RWPE1 (cell line): ENCODE measurements around the gene UGCG.

Experiments
- CTCF ChIA-PET: fragments of 350-600 bp; sonication (Branson Sonifier 250); formaldehyde crosslinking; extraction: SDS; loops from one replicate; lab custom pipeline; 2021; lab: Yijun Ruan, JAX
- POLR2A ChIA-PET: fragments of 400-600 bp; formaldehyde crosslinking; extraction: SDS; loops from one replicate; lab custom pipeline; 2020; ENCODE audit warnings: antibody characterized with exemption; ENCODE audit not compliant: low non-redundant PET; lab: Yijun Ruan, JAX
- DNase-seq: peaks from one replicate; pipeline ENCODE4 v3.0.0; 2012; ENCODE audit warnings: low spot score
- H3K27ac ChIP-seq: fragments of 450-650 bp; 2 replicates; pipeline ENCODE4 v1.5.1; 2017
- TF ChIP-seq, protein P1 (sequence below): fragments of 450-650 bp; conservative IDR thresholded peaks from 2 replicates; pipeline ENCODE4 v1.5.1; 2017; ENCODE audit warnings: low read depth, mild to moderate bottlenecking

Gene UGCG

GRCh38 chr9:111966861-111967291 is 70.3 kb downstream of the UGCG start:
- no peak for DNase-seq
- POLR2A ChIA-PET: no interaction called here
- peak overlapping the region; percentile 2; the same call in 1 of the 2 replicates for H3K27ac ChIP-seq

GRCh38 chr9:111967621-111968020 is 71.0 kb downstream of the UGCG start:
- ChIA-PET POLR2A (no interaction called here), CTCF (no interaction called here)
- DNase-seq: no peak
- TF ChIP-seq, protein P1, sequence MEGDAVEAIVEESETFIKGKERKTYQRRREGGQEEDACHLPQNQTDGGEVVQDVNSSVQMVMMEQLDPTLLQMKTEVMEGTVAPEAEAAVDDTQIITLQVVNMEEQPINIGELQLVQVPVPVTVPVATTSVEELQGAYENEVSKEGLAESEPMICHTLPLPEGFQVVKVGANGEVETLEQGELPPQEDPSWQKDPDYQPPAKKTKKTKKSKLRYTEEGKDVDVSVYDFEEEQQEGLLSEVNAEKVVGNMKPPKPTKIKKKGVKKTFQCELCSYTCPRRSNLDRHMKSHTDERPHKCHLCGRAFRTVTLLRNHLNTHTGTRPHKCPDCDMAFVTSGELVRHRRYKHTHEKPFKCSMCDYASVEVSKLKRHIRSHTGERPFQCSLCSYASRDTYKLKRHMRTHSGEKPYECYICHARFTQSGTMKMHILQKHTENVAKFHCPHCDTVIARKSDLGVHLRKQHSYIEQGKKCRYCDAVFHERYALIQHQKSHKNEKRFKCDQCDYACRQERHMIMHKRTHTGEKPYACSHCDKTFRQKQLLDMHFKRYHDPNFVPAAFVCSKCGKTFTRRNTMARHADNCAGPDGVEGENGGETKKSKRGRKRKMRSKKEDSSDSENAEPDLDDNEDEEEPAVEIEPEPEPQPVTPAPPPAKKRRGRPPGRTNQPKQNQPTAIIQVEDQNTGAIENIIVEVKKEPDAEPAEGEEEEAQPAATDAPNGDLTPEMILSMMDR: no peak
- H3K27ac ChIP-seq: no peak overlapping the region

More at GRCh38 chr9:111966861-111967291, 70.3 kb downstream of the UGCG start:
- TF ChIP-seq, protein P1: no peak
- CTCF ChIA-PET: interaction anchor here (0.6 kb wide), 2 partner anchors 107 to 162 kb away, joined by 3 to 7 read pairs; no protein-coding TSS in a partner anchor

DNA sequence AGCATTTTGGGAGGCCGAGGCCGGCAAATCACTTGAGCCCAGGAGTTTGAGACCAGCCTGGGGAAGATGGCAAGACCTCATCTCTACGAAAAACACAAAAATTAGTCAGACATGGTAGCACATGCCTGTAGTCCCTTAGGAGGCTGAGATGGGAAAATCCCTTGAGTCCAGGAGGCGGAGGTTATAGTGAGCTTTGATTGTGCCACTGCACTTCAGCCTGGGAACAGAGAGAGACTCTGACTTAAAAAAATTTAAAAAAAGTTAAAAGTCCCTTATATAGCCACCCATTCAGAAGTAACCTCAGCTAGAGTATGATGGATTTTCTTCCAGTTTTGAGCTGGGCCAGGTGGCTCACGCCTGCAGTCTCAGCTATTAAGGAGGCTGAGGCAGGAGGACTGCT is 72.4 kb downstream of the UGCG start:
- ChIA-PET CTCF (interaction anchor here (0.5 to 0.6 kb wide), 2 partner anchors 15 to 739 kb away, joined by 3 read pairs; no protein-coding TSS in a partner anchor), POLR2A (no interaction called here)
- DNase-seq: no peak
- TF ChIP-seq, protein P1: no peak
- H3K27ac ChIP-seq: no peak overlapping the region; the same call in 1 of the 2 replicates

DNA sequence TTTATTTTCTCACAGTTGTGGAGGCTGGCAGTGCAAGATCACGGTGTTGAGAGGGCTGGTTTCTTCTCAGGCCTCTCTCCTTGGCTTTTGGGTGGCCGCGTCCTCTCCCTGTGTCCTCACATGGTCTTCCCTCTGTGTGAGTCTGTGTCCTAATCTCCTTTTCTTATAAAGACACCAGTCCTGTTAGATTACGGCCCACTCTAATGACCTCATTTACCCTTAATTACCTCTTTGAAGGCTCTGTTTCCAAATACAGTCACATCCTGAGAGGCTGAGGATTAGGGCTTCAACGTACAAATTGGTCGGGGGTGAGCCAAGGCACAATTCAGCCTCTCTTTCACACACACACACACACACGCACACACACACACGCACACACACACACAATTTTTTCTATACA is 73.0 kb downstream of the UGCG start:
- no peak overlapping the region; the same call in 1 of the 2 replicates for H3K27ac ChIP-seq
- ChIA-PET POLR2A (no interaction called here), CTCF (interaction anchor here (1.0 kb wide), 1 partner anchor 15 kb away, joined by 3 read pairs; no protein-coding TSS in a partner anchor)
- TF ChIP-seq, protein P1: no peak
- DNase-seq: no peak

DNA sequence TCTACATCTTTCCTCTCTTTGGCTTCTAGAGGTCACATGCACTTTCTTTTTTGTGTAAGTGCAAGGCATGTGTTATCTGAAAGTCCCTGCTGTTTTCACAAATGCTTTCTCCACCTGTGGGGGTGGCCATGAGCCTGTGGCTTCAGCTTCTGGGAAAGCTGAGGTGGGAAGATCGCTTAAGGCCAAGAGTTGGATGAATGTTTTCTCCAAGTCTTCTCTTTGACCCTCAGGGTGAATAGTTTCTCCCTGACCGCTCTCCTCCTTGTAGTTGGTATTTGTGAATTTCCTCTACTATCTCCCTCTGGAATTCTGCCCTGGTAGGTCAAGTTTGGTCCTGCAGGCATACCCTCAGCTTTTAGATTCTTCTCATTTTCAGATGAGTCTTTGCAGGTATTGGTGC is 74.2 kb downstream of the UGCG start:
- POLR2A ChIA-PET: no interaction called here
- DNase-seq: peak; percentile 59
- CTCF ChIA-PET: no interaction called here
- H3K27ac ChIP-seq: no peak overlapping the region; the same call in 1 of the 2 replicates
- TF ChIP-seq, protein P1: no peak

DNA sequence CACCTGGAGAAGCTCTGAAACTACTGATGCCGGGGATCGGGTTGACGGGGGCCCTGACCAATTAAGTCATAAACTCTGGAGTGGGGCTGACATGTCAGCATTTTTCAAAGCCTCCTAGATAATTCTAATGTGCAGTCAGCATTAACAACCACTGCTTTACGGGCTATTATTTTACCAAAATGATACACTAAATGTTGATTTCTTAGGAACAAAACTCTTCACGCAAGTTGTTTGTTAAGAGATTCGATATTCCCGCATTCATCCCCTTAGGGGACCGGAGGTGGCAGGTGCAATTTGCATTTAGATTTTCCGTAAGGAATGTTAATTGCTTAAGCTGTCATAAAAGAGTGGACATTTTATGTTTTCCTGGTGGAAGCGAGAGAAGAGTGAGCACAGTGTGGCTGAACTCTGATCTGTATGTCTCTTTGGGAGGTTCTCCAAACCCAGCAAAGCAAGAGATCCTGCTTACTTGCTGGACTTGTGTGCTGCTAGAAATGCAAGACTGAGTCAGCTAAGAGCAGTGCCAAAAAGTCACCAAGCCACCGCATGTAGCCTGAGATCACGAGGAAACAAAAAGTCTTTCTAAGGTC is 77.6 kb downstream of the UGCG start:
- TF ChIP-seq, protein P1: no peak
- H3K27ac ChIP-seq: no peak overlapping the region
- POLR2A ChIA-PET: no interaction called here
- no peak for DNase-seq
- CTCF ChIA-PET: interaction anchor here (1.0 kb wide), 1 partner anchor 100 kb away, joined by 7 read pairs; no protein-coding TSS in a partner anchor
